AG09319 (cell line): ENCODE measurements around the gene SEPTIN10.

Experiments used
- DNase-seq: peaks from one replicate; pipeline ENCODE4 v3.0.0-alpha.2; 2010; ENCODE audit warnings: low read depth; ENCODE audit errors: extremely low read depth
- CTCF ChIP-seq: IDR thresholded peaks from 2 replicates; pipeline ENCODE4 v1.5.1; 2011; ENCODE audit warnings: low read depth, mild to moderate bottlenecking, inconsistent platforms, low read length, moderate library complexity

The SEPTIN10 gene

GRCh38 chr2:109616184-109616583, 2.4 kb upstream of the SEPTIN10 start:
- no peak for TF ChIP-seq CTCF
- no peak for DNase-seq

GRCh38 chr2:109615637-109616144, 1.9 kb upstream of the SEPTIN10 start:
- no peak for TF ChIP-seq CTCF
- no peak for DNase-seq

DNA sequence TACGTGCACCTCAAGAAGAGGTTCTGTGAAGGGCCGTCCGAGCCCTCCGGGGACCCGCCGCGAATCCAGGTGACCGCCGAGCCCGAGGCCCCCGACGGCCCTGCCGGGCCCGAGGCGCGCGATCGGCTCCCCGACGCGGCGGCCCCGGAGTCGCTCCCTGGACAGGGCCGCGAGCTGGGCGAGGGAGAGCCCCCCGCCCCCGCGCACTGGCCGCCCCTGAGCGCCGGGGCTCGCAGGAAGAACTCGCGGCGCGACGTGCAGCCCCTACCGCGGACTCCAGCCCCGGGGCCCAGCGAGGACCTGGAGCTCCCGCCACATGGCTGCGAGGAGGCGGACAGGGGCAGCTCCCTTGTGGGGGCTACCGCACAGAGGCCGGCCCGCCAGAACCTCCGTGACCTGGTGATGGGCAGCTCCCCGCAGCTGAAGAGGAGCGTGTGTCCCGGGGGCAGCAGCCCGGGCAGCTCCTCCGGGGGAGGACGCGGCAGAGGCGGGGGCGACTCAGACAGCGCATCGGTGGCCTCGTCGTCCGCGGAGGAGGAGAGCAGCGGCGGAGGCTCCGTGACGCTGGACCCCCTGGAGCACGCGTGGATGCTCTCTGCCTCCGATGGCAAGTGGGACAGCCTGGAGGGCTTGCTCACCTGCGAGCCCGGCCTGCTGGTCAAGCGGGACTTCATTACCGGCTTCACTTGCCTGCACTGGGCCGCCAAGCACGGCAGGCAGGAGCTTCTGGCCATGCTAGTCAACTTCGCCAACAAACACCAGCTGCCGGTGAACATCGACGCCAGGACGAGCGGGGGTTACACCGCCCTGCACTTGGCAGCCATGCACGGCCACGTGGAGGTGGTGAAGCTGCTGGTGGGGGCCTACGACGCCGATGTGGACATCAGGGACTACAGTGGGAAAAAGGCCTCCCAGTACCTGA, 1.2 kb upstream of the SEPTIN10 start:
- no peak for DNase-seq
- no peak for TF ChIP-seq CTCF

- TF ChIP-seq CTCF: no peak
- no peak for DNase-seq
Measured at GRCh38 chr2:109613081-109613921, 465 bp downstream of the SEPTIN10 start.

- no peak for TF ChIP-seq CTCF
- peak; percentile 68 for DNase-seq
Measured at GRCh38 chr2:109611467-109612095, 2.2 kb downstream of the SEPTIN10 start.

DNA sequence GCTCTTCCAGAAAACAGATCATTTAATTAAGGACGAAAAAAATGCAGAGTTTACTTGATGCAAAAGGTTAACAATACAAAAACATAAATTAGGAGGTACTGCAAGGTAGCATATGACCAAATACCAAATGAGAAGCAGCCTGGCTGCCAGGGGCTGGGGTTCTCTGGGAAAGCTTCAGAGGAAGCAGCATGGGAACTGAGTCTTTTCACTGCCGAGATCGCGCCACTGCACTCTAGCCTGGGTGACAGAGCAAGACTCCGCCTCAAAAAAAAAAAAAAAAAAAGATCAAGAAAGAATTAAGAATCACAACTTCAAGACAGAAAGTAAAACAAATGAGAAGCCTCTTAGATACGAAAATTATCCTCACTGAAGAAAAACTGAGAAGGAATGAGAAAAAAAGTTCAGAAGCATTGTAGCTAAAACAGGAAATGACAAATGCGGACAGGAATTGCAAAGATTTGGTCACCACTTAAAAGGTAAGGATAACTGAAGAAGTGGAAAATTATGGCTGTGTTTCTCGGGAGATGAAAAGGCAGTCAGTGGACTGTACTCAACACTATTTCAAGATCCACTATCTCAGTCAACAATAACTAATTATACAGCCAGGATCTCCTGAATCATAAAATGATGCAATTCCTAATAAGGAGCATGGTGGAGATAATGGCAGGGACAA, 4.3 kb downstream of the SEPTIN10 start:
- DNase-seq: no peak
- TF ChIP-seq CTCF: no peak
